Hematopoietic multipotent progenitor cell (in vitro differentiated cells): ENCODE measurements around the gene RBL1. TPM values are rescaled to one million over a fixed set of nuclear protein-coding genes. Genes with fewer than 3 reads are reported as not detected.

ENCODE experiments used
- DNase-seq, 3 donors: peaks; one replicate each; pipeline ENCODE4 v3.0.0-alpha.2; 2011 to 2015; ENCODE audit warnings: low read depth in 2 of 3, low spot score in 2 of 3
- small RNA-seq: library from RNA; depleted of rRNA; stranded (forward); fragments of <200 nt; gene quantifications from one replicate; pipeline ENCODE3, GENCODE V24; 2012
- total RNA-seq: library from RNA; depleted of rRNA; stranded (reverse); fragments of >200 nt; gene quantifications from one replicate; pipeline ENCODE4 v1.2.3, GENCODE V29; 2012

Gene RBL1
- total RNA-seq, 1 donor: 11.6 TPM

GRCh38 chr20:36951979-36952738, 143.6 kb downstream of the RBL1 start:
- no peak for DNase-seq

DNA sequence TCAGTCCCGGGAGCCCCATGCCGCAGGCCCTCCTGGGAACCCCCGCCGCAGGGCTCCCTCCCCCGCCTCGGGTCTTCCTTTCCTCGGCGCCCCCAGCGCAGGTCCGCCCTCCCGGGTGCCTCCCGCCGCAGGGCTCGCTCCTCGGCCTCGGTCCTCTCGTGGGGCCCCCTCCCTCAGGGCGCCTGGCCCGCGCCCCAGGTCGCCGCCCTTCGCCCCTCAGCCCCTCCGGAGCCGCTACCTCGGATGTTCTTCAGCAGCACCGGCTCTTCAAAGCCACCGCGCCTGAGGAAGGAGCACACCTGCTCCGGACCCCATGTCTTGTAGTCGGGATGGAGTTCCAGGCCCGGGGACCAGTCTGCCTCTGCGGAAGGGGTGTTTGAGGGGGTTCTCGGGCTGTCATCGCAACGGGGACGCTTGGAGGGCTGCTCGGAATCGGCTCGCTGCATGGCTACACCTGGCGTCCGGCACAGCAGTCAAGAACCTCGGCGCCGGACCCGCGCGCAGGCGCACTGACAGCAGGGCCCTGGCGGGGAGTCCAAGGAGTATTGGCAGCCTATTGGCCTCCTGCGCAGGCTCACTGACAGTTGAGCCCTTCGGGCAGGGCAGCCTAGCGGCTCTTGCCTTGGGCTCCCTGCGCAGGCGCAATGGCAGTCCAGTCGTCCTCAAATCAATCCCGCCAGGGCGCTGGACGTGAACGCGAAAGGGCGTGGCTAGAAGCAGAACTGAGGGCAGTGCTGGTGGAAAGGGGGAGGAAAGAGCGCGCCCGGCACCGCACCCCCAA, 144.4 kb downstream of the RBL1 start, which contains the start of gene SAMHD1:
SAMHD1 (minus strand) TSS at position 511 of the 781 bp plus-strand sequence; CDS start at position 446, 65 bp downstream.
- peak; percentile 68 to 85 (median 83) for DNase-seq

DNA sequence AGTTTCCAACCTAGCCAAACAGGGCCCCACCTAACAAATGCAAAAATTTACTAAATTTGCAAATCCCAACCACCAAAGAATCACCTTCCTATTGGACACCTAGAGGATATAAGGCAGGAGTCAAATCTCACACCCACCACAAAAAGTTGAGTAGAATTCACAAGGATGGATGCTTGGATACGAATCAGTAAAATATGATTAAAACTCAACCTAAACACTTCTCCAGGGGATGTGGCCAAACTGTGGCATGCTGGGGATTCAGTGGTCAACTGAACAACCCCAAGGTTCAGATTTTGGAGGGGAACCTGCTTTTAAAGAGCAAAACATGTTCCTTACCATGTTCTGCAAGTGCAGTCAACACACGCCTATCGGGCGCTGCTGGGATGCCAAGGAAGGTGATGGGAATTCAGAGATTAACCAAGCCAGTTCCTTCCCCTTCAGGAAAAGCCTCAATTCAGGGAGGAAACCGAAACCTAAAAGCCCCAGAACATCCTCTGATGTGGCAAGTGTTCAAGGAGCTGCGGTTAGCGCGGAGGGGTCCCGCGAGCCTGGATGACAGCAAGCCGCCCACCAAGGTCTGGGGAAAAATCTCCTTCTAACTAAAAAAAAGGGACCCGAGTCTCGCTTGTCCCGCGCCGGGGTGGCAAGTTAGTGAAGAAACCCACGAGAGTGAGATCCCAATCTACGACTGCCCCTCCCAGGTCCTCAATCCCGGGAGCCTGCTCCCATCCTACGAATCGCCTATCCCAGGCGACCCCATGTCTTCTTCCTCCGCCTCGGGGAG, 145.2 kb downstream of the RBL1 start:
- peak in 2 of 3 donors; percentile 34 to 45 for DNase-seq

Small RNAs within 50 kb of the gene (small RNA-seq; reads per million reads assigned to genes)
- gene RPS3AP3: not detected

Other genes with a start within 250 kb of the RBL1 start
- gene TLDC2, start 219.9 kb downstream of the RBL1 start, total RNA-seq: under 0.01 TPM
- gene SAMHD1, start 144.3 kb downstream of the RBL1 start, total RNA-seq: 22.9 TPM
- 300 TPM for gene RPN2, start 83.3 kb upstream of the RBL1 start, total RNA-seq
- gene MROH8, start 83.6 kb upstream of the RBL1 start, total RNA-seq: 2.2 TPM
- not detected for gene GHRH, start 165.8 kb upstream of the RBL1 start, total RNA-seq
- 13.5 TPM for gene MANBAL, start 193.7 kb upstream of the RBL1 start, total RNA-seq